A172 (cell line): ENCODE data around the gene VPS36. TPM values are rescaled to one million over a fixed set of nuclear protein-coding genes. Genes with fewer than 3 reads are reported as not detected.

Source experiments
- DNase-seq: peaks from one replicate; pipeline ENCODE4 v3.0.0-alpha.2; 2015; ENCODE audit warnings: low spot score
- total RNA-seq: library from RNA; depleted of rRNA; stranded (reverse); fragments of >200 nt; shearing (Covaris generic); gene quantifications from 2 replicates; pipeline ENCODE4 v1.2.3, GENCODE V29; 2014; rRNA removed

The VPS36 gene
- total RNA-seq, 1 experiment from 2014 or later, result 45.3 TPM

DNA sequence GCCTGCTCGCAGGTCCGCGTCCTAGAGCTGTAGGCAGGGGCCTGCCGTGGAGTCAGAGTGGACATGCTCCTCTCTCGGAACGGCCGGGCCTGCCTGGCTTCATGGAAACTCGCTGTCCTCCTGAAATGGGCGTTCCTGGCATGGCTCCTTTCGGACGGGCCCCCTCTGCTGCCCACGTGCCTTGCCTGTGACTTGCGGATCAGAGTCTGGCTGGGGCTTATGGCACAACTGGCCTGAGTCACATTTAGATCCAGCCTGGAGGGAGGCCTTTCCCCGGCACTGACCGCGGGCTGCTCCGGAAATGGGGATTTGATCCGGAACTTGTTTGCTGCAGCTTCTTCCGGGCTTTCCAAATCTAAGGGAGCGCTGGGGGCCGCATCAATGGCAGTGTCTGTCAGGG is 72.5 kb downstream of the VPS36 start:
- DNase-seq, result no peak

DNA sequence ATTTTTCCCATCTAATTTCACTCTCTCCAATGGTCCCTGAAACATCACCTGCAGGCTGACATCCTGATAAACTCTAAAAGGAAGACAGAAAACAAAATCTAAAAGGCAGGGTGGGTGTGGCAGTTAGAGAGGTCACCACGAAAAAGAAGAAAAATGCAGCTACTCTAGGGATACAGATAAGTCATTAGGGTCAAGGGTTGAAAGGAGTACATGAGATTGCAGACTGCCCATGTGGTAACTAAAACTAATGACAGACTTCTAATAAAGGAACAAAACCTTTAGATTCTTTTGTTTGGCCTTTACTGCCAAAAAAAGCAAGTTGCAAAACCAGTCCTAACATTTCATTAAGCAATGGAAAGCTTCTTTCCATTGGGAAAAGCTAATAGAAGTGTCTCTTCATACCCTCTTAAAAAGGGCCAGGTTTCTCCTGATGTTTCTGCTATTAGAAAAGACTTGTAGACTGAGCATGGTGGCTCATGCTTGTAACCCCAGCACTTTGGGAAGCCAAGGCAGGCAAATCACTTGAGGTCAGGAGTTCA is 75.5 kb downstream of the VPS36 start:
- DNase-seq, result no peak

DNA sequence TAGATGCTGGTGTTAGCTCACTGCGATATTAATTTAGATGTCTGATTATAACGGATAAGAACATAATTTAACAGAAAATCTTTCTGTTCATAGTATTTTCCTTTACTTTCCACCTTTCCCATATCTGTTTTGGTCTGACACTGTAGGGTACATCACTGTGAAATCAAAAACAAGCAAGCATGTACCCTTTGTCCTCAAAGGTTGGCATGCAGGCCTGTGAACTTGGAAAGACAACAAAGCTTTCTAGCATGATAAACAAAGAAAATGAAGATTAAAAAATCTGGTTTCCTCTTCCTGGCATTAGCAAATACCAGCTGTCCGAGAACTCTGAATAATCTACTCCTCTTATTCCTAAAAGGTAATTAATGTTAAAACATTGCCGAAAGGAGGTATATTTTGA is 76.0 kb downstream of the VPS36 start:
- no peak for DNase-seq

DNA sequence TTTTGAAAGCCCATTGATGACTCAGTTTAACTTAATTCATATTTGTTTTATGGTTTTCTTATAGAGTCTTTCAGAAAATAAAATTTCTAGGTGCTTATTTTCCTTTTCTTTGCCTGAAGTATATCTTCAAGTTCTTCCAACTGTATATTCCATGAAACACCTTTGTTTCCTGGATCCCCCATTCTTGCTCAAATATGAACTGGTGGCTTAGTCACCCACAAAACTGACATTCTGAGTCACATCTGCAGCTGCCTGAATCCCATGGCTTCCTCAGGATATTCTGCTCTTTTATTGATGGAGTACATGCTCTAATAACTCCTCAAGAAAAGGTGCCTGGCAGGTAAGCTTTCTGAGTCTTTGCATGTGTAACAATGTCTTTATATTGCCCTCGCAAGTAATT is 77.2 kb downstream of the VPS36 start:
- peak; percentile 18 for DNase-seq

DNA sequence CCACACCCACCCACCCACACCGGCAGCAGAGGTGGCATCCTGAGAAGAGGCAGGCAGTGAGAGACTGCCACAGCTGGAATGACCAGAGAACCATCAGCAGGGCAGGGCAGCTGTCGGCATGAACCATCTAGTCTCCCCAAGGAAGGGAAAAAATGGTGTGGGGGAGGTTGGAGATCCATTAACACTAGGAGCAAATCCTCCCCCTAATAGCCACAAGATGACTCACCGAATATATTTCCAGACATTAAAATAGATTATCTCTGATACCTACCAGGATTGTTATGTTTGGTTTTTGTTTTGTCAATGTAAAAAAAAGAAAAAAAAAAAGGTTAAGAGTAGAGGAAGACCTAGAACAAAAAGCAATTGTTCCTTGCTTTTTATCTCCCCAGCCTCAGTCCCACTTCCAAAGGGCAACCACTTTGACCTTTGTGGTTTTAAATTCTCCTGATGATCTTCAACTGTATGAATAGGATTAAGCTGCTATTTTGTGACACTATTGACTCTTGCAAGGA is 78.6 kb downstream of the VPS36 start:
- peak; percentile 81 for DNase-seq

DNA sequence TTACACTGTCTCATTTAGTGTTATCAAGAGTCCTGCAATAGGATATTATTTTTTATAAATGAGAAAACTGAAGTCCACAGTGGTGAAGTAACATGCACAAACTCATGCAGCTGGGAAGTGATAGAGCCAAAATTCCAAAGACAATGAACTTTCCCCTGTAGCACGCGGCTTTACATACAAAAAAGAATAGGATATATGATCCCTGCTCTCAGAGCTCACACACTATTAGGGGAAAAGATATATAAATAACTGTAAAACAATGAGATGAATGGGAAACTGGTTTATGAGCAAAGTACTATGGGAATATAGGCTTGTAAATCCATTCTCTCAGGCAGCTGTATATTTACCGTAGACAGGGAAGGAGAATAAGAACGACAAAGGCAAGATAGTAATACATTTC is 84.1 kb downstream of the VPS36 start:
- no peak for DNase-seq

Other genes with a start within 250 kb of the VPS36 start
- 9.5 and 10.8 TPM in 2 replicates for gene THSD1, start 44.5 kb downstream of the VPS36 start, total RNA-seq
- 70.2 and 71.8 TPM in 2 replicates for gene CKAP2, start 4.8 kb upstream of the VPS36 start, total RNA-seq
- 1.4 and 4.8 TPM in 2 replicates for gene HNRNPA1L2, start 191.8 kb upstream of the VPS36 start, total RNA-seq
- gene SUGT1, start 202.2 kb upstream of the VPS36 start, total RNA-seq, result 59.5 and 76.1 TPM in 2 replicates